GM21825 (cell line): Measurements from ENCODE around the gene UVRAG.

Experiments used
- ATAC-seq: cut with Tn5 transposase; IDR thresholded peaks from one replicate; pipeline ENCODE4 v1.9.1; 2021; ENCODE audit warnings: mild to moderate bottlenecking, moderate library complexity; ENCODE audit not compliant: unreplicated experiment

Gene UVRAG

DNA sequence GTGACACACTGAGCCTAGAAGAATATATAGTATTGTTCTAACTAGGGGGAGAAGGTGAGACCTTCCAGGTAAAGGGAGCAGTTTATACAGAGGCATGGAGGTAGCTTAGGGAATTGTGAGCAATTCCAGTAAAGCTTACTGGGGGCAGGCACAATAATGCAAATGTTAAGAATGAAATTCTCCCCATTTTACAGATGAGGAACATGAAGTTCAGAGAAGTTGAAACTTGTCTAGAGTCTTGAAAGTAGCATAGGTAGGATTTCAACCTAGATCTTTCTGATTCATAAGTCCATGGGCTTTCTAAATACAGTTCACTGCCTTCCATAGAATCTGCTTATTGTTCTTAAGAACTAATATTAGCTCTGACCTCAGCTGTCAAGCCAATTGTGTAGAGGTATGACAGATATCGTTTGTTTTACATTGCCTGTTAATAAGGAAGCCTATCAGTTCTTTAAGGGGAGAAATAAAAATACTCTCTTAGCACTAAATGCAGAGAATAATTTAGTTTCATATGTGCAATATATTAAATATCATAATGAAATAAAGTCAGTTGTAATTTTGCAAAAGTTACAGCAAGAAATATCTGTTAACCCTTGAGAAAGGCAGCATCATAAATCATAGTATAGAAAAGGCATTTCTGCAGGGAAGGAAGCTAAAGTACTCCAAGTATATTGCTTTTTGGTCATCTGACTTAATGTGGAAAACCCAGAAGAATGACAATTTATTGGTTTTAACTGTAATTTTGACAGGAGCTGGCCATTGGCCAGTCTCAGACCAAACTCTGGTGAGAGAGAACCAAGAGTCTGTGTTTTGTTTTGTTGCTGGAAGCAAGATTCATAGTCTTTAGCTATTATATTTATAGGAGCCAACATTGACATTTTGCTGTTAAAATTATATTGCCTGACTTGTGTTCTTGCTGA lies 181.8 kb downstream of the UVRAG start:
- ATAC-seq, result no peak

DNA sequence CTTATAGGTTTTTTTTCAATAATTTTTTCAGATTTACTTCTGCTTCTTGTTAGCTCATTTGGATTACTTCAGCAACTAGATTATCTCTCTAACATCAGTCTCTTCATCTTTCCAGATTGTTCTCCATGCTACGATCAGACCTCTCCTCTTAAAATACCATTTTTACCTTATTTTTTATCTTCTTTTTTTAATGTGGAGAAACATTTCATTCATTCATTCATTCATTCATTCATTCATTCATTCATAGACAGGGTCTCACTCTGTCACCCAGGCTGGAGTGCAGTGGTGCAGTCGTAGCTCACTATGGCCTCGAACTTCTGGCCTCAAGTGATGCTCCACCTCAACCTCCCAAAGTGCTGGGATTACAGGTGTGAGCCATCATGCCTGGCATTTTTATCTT lies 189.4 kb downstream of the UVRAG start:
- ATAC-seq, result no peak

DNA sequence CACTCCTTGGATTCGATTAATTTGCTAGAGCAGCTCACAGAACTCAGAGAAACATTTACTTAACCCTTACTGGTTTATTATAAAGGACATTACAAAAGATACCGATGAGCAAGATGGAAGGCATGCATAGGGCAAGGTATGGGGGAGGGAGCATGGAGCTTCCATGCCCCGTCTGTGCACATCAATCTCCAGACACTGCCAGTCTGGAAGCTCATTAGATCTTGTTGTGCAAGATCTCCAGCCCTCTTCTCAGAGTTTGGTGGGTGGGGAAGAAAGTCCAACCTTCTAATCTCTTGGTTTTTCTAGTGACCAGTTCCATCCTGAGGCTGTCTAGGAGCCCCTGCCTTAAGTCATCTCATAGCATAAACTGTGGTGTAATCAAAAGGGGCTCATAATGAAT lies 190.7 kb downstream of the UVRAG start:
- no peak for ATAC-seq

DNA sequence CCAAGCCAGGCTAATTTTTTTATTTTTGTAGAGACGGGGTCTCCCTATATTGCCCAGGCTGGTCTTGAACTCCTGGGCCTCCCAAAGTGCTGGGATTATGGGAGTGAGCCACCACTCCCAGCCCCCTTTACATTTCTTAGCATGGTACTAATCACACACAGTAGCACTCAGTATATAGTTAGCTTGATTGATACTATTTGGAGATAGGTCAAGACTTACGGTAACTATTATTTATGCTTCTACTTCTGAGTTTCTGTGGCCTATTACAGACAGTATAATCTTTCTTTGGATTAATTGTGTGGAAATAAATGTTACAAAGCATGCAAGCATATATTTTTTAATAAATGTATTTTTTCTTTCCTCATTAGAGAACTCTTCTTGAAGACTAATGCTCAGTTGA lies 192.2 kb downstream of the UVRAG start:
- no peak for ATAC-seq

DNA sequence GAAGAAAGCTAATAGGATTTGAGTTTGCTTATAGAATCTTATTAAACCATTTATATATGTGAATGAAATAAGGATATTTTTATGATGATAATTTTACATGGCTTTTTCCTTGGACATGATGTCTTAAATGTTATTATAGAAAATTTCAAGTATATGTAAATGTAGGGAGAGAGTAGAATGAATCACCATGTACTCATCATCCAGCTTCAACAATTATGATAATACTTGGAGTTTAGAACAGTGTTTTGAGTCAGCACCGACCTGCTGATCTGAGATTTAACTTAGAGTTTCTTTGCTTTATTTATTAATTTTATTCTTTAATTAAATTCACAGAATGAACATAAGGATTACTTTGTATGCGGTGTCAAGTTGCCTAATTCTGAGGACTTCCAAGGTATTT lies 193.5 kb downstream of the UVRAG start:
- ATAC-seq, result no peak

DNA sequence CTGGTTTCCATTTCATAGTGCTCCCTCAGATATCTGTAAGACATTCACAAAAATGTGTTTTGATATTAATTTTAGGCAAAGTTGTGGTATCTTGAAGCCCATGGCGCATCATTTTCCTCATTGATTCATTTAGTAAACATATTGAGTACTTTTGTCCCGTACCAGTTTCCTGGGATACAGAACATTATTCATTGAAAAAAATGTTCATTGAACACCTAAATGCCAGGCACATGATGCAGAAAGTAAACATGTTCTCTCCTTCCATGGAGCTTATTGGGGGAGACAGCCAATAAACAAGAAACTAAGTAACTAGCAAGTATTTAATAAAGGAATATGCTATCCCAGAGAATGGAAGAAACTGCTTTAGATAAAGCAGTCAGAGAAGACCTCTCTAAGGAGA lies 195.0 kb downstream of the UVRAG start:
- no peak for ATAC-seq

DNA sequence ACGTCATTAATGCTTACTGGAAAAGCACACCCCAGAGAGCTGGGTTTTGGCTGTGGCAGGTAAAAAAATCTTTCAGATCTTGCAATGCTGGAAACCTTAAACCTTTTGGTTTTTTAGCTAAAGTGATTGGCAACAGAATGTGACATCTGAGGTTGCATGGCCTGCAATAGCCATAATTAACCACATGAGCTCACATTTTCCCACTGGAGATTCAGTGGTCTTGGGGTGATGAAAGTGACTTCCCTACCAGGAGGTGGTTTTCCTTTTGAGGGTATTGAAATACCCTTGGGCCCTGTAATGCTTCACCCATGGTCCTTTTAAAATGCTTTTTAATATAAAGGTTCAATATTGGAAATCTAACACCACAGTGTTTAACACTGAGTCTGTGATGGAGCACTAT lies 198.5 kb downstream of the UVRAG start:
- no peak for ATAC-seq

DNA sequence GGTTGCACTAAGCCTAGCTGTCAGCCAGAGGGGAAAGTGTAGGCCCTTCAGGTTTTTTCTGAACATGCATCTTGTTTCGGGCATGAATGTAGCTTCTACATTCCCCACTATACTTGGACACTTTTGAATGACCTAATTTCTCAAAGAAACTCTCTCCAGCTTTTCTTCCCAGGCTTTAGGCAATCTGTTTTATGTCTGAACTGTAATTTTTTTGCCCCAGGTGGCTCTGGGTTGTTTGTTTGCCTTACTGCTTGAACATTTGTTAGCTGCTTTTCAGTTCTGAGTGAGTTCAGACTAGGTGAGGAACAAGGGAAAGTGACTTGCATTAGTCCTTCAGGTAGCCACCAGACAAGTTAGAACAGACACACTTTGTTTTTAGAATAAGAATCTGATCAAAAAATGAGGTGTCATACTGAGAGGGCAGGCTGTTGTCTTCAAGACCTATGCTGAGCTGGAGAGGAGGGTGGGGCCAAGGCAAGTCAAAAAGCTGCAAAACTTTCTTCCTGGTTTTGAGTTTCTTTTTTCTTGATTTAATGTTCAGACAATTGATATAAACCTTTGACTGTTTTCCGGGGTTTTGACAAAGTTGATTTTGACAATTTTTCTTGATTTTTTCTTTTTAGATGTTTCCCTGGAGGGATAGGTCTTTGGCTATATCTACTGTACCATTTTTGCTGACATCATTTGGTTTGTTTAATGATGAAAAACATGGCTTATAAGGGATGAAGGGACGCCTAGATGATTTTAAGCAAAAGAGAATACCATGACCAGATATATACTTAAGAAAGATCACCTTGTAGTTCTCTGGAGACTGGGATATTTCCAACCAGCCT lies 208.4 kb downstream of the UVRAG start:
- ATAC-seq, result no peak

DNA sequence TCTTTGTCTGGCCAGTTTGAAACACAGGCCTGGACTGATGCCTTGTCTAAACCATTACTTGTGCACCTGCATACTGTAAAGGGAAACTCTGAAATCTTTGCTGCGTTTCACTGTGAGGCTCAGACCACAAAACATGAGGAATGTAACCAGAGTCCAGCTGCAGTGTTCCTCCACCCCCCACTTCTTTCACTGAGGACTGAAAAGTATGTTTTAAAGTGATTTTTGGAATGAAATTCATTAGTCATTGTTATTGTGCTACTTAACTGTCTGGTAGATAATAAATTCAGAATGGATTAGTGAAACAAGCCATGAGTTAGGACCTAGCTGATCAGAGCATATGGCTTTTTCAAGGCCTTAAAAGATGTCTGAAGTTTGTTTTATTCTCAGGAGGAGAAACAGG lies 210.1 kb downstream of the UVRAG start:
- no peak for ATAC-seq

DNA sequence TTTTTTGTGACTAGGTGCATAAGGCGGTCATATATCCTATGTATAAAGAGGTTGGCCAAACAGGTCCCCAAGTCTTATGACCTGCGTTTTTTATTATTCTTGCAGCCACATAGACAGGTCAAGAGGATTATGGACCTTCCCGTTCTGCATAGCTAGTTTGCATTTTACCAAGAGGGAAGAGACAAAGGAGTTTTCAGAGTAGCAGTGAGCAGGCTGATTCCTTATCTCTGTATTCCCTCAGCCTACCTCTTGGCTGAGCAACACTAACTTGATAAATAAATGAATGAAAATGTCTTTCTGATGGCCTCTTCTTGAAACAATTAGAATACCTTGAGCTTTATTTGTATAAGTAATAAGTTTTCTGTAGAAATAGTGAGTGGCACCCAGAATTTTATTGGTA lies 210.8 kb downstream of the UVRAG start:
- ATAC-seq, result no peak

DNA sequence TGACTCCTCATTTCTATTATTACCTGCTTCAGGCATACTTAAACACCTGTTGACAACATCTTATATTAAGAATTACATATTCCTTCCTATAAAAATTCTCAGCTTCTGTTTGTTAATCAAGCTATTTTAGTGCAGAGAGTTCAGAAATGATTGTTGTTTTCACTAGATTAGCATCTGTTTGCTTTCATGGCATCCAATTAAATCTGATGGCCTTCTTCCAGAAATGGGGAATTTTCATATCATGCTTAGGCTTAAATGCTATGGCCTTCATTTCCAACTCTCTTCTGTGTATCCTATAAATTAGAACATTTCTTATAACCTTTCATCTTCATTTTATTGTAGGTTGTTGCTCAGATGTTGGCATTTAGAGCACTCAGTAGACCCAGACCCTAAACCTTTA lies 211.3 kb downstream of the UVRAG start:
- no peak for ATAC-seq

DNA sequence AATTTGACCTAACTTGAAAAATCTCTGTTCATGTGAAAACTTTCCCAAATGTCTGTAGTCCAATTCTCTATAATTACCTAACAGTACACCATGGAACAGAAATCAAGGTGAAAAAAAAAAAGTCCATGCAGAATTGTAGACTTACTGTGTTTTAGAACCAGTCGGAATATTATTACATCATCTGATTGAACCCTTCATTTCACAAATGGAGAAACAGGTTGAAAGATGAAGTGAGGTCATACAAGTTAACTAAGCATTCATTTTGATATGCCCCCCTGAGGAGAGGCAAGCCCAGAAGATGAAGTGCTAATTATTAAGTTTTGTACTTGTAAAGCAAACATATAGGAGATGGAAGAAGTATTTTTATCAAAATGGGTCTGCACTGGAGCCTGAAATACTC lies 211.9 kb downstream of the UVRAG start:
- ATAC-seq, result no peak

DNA sequence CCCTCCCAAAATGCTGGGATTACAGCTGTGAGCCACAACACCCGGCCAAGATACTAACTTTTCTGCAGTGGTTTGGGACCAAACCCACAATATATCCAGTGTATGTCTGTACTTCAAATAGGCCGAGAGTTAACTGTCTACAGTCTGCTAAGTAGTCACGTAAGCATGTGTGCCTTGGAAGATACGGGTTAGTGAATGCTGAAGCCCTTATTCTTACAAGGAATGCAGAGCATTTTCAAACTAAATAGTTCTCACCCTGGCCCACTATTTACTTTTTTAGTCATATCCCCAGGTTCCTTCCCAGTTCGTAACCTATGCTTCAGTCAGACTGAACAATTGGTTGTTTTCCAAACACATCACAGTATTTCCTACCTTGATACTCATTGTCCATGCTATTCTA lies 215.3 kb downstream of the UVRAG start:
- no peak for ATAC-seq

DNA sequence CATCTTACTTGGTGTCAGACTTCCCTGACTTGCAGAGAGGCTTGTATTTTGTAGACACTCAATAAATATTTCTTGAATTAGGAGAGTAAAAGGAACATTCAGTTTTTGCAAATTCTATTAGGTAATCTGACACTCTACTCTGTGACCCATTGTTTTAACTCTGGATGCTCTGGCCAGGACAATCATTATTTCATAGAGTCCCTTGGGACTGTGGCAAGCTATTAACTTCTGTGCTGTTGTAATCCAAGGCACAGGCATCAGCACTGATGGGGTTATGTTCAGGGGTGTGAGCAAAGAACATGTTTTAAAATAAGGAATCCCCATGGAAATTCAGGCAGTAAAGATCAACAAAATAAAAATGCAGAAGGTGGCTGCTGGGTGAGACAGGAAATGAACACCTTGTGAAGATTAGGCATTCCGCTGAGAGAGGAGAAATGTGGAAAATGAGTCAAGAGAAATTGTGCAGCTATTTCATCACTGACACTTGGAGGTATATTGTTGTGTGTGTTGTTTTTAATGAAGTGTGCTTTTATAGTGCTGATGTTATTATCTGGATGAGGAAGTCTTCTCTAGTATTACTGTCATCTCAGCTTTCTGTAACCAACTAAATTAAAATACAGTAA lies 216.1 kb downstream of the UVRAG start:
- ATAC-seq, result no peak

DNA sequence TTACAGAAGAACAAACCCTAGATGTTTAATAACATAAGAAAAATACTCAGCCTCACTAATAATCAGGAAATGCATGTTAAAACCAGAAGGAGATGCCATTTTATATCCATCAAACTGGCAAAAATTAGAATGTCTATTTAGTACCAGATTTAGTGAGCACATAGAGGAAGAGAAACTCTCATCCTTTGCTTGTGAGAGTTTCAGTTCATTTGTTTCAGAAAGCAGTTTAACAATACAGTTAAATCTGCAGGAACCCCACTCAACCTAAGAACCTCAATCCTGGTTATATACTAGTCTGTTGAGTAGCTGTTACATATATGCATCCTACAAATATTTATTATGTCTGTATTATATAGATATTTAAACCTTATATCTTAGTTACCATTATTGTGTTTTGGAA lies 218.7 kb downstream of the UVRAG start:
- no peak for ATAC-seq

DNA sequence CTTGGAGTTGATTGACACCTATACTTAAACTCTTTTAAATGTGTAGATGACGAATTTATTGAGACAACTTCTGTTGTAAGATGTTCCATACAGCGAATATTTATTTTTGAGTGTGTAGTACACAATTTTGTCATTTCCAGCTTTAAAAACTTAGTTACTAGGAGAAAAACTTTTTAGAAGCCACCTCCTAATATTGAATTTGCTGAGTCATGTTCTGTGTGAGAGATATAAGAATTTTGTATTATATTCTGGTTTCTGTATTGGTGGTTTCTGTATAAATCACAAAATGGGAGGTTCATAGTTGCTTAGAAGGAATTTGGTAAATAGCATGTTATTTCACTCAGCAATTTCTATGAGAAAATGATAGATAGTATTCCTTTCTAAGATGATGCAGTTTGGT lies 220.0 kb downstream of the UVRAG start:
- no peak for ATAC-seq

DNA sequence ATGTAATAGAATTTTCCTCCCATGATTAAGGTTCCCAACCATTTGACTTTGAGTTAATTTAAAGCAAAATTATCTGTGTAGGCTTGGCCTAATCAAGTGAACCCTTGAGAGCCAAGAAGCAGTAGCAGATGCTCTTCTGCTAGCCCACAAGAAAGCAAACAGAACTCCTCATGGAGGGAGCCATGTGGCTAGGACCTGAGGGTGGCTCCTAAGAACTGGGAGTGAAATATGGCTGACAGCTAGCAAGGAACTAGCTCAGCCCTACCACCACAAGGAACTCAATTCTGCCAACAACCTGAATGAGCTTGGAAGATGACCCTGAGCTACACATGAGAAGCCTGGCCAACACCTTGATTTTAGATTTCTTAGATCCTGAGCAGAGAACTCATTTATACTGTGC lies 223.6 kb downstream of the UVRAG start:
- ATAC-seq, result no peak

DNA sequence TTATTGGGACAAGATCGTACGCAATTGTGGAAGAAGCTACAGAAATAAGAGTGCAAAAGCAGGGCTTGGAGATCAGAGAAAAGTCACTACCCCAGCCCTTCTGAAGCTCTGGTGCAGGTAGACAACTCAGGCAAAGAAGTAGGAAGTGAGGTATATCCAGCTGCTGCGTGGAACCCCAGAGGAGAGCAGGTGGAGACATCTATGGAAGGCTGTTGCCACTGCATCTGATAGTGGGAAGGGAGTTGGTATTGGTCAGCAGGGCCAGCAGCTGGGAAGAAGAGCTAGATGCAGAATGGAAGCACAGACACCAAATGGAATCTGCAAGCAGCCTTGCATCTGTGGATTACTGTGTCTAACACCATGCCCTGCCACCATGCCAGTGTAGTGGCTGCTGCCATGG lies 226.2 kb downstream of the UVRAG start:
- no peak for ATAC-seq

DNA sequence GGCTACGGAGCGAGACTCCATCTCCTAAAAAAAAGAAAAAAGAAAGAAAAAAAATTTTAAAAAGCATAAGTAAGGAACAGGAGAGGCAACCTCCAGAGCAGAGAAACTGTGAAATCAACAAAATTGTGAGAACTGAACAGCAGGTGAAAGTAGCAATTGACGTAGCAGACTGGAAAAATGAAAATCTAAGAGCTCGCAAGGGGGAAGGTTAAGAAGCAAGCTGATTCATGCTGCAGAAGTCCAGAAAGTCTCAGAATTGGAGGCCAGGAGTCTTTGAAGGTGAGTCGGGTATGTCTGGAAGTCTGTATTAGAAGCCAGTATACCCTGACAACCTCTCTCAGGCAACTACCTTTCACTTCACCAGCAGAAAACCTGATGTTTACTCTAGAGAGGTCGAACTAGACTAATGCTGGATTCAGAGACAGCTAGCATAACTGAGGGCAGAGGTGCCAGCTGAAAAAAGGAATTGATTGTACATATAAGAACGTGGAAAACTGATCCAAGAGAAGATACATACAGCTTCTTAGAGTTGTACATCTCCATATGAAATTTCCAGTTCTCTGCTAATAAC lies 229.8 kb downstream of the UVRAG start:
- no peak for ATAC-seq

DNA sequence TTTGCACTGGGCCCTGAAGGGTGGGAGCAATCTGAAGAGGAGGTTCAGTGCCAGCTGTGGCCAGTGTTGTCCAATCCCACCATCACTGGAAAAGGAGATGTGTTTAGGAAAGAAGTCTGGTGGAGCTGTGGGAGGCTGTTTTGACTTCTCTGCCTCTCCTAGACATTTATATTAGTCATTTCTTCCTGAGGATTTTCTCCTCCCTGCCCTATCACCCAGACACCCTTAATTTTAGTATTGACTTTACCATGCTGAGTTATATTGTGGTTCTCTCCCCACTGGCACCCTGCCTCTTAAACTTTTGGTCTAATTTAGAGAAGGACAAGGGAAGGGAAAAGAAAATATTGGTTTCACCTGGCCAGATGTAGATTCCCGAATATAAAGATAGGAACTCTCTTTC lies 232.2 kb downstream of the UVRAG start:
- ATAC-seq, result no peak

DNA sequence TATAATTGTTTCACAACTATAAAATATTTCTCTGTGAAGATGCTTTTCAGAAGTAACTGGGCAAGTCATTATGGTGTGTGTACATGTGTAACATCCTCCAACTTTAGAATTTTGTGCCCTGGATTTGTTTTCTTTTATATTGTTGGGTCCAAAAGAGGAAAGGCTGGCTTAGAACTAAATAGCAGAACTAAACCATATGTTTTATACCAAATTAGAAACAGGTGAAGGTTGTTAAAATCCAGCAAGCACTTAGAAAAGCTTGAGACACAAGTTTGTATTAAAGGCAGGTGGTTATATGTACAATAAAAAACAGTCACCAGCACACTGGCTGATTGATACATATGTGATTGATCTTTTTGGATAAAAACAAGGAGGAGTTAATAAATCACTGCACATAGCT lies 232.8 kb downstream of the UVRAG start:
- no peak for ATAC-seq
